ENCODE data around the gene CIDEC.
A peak's percentile ranks its signal among the peaks of the same experiment; 100 is the strongest.

DNA sequence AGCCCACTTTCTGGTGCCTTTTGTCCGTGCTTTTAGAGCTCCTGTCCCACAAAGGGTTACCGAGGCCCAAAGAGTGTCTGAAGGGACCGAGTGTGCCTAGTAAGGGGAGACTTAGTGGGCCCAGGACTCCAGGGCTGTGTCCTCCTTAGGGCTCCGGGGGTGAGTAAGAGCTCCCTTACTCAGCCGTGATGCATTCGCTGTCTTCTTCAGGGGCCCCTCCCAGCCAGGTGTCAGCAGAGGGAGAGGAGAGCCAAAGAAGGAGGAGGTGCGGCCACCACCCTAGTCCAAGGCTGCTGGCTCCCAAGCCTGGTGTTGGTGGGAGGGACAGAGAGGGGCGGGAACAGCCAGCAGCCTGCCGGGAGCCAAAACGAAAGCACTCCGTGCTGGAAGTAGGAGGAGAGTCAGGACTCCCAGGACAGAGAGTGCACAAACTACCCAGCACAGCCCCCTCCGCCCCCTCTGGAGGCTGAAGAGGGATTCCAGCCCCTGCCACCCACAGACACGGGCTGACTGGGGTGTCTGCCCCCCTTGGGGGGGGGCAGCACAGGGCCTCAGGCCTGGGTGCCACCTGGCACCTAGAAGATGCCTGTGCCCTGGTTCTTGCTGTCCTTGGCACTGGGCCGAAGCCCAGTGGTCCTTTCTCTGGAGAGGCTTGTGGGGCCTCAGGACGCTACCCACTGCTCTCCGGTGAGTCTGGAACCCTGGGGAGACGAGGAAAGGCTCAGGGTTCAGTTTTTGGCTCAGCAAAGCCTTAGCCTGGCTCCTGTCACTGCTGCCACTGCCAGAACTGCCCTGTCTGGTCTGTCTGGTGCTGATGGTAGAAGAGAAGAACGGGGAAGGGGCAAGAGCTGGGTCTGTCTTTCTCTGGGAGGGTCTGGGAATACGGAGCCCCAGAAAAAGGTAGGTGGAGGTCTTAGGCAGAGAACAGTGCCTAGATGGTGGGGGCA is 37.0 kb upstream of the CIDEC start, which contains the start of gene IL17RC:
- TF ChIP-seq, protein P1, sequence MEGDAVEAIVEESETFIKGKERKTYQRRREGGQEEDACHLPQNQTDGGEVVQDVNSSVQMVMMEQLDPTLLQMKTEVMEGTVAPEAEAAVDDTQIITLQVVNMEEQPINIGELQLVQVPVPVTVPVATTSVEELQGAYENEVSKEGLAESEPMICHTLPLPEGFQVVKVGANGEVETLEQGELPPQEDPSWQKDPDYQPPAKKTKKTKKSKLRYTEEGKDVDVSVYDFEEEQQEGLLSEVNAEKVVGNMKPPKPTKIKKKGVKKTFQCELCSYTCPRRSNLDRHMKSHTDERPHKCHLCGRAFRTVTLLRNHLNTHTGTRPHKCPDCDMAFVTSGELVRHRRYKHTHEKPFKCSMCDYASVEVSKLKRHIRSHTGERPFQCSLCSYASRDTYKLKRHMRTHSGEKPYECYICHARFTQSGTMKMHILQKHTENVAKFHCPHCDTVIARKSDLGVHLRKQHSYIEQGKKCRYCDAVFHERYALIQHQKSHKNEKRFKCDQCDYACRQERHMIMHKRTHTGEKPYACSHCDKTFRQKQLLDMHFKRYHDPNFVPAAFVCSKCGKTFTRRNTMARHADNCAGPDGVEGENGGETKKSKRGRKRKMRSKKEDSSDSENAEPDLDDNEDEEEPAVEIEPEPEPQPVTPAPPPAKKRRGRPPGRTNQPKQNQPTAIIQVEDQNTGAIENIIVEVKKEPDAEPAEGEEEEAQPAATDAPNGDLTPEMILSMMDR (IDR thresholded peaks at IDR 0.05), result peak in 1 of 3 experiments; percentile 5
- TF ChIP-seq POLR2AphosphoS5 (IDR thresholded peaks at IDR 0.05; ENCODE audit: insufficient read depth in 1 of 2, low read depth in 1 of 2), result peak; percentile 85 to 96
